Adrenal gland (tissue), 12 donors: ENCODE results near the gene SUFU. TPM values are rescaled to one million over a fixed set of nuclear protein-coding genes. Genes with fewer than 3 reads are reported as not detected.

Experiments used
- DNase-seq, 7 donors: peaks; one replicate each; pipeline ENCODE4 v3.0.0-alpha.2; 2019 to 2020
- H3K27ac ChIP-seq, 5 donors: fragments of 200-600 bp; sonication (generic) in 4 of 5; 1 replicate in 3 of 5; 2 replicates in 2 of 5; pipeline versions ENCODE4 v1.5.1 to v1.8.0; 2016 to 2020; ENCODE audit warnings: mild to moderate bottlenecking in 1 of 5
- H3K27me3 ChIP-seq: fragments of 200-600 bp; 2 replicates; pipeline ENCODE4 v1.8.0; 2021
- H3K36me3 ChIP-seq, 2 donors: fragments of 200-600 bp; replicated peaks in 1 of 2; 1 replicate in 1 of 2; 2 replicates in 1 of 2; pipeline versions ENCODE4 v1.5.1 to v1.8.0; 2018 to 2022
- H3K4me1 ChIP-seq, 2 donors: fragments of 200-600 bp; replicated peaks in 1 of 2; 1 replicate in 1 of 2; 2 replicates in 1 of 2; pipeline versions ENCODE4 v1.5.1 to v1.8.0; 2018 to 2021
- H3K4me3 ChIP-seq, 4 donors: fragments of 200-600 bp; sonication (generic) in 3 of 4; one replicate each; pipeline ENCODE4 v1.5.1; 2016 to 2018
- H3K9me3 ChIP-seq, 3 donors: fragments of 200-600 bp; sonication (generic) in 1 of 3; replicated peaks in 1 of 3; 1 replicate in 2 of 3; 2 replicates in 1 of 3; pipeline versions ENCODE4 v1.5.1 to v1.8.0; 2016 to 2021
- CTCF ChIP-seq, 6 experiments: fragments of 450-650 bp in 4 of 6; fragments of 200-600 bp in 2 of 6; sonication (generic) in 1 of 6; IDR thresholded peaks; 1 replicate in 5 of 6; 2 replicates in 1 of 6; pipeline versions ENCODE4 v1.5.1 to v1.8.0; 2016 to 2021; ENCODE audit warnings: antibody characterized with exemption in 6 of 6, mild to moderate bottlenecking in 2 of 6, moderate library complexity in 1 of 6
- POLR2A ChIP-seq, 2 donors: fragments of 450-650 bp; IDR thresholded peaks; one replicate each; pipeline ENCODE4 v1.6.1; 2017; ENCODE audit warnings: antibody characterized with exemption in 2 of 2, mild to moderate bottlenecking in 2 of 2, moderate library complexity in 1 of 2
- WGBS, 4 donors: extraction: QIAGEN DNeasy Blood & Tissue Kit in 2 of 4; methylation state at CpG; one replicate each; pipeline versions ENCODE4 v1.1.5 to v1.1.7; 2013 to 2017; 5-methylcytosine and 5-hydroxymethylcytosine counted together
- intact Hi-C, 2 donors: fragments of 100-400 bp; cut with DNase I; formaldehyde crosslinking; loops; one replicate each; pipeline versions ENCODE4 v1.14.1 to v1.15.0; 2022 to 2023
- polyA plus RNA-seq, 3 donors: library from polyadenylated mRNA; stranded (reverse); fragments of 200-250 nt in 2 of 3; fragments of 350-450 nt in 1 of 3; fragmentation: Illumina TruSeq in 1 of 3; extraction: RNeasy Lipid Tissue Mini Kit (QIAGEN cat#74804) in 1 of 3; gene quantifications; one replicate each; pipeline ENCODE4 v1.2.3, GENCODE V29; 2013 to 2014
- total RNA-seq, 9 donors: library from RNA; depleted of rRNA in 4 of 9; stranded (reverse); fragments of >200 nt in 4 of 9; fragments of 120-200 nt in 1 of 9; fragmentation: NEBNext Ultra II Directional in 1 of 9; extraction: Animal tissue kit (Norgen Biotek cat#: 25700) in 1 of 9; gene quantifications; one replicate each; pipeline versions ENCODE4 v1.1.0 to v1.2.4, GENCODE V29; 2013 to 2023
- donor health status: healthy with polysubstance abuse.
- donor health status: Bipolar disorder and iron deficiency.
- donor health status: DM: yes; HTN: yes; CAD: no.
- donor health status: DM: no; HTN: no; CAD: no.
- donor health status: DM: no; HTN: no; CAD: no.
- donor health status: DM: yes; HTN: yes; CAD: no.

The SUFU gene
- total and polyA plus RNA-seq, 12 donors, result 4.3 to 20.2 (median 11.1) TPM

GRCh38 chr10:102484021-102484420 is 19.8 kb upstream of the SUFU start:
- no peak for DNase-seq
- Histone ChIP-seq H3K4me1 (no peaks in the 10 kb centered on the region), H3K9me3 (no peaks in the 10 kb centered on the region), H3K27ac (no peak overlapping the region), H3K27me3 (no peaks in the 10 kb centered on the region), H3K4me3 (no peak overlapping the region), H3K36me3 (peaks cover 0 to 98% of the 10 kb centered on the region in 2 donors)
- intact Hi-C loops, result no loop called here
- 94 to 96% (median 95%) methylated on average over 13 of the region's 13 CpGs for WGBS, 4 donors
- TF ChIP-seq CTCF (IDR thresholded peaks at IDR 0.05) (no peak), POLR2A (IDR thresholded peaks at IDR 0.05) (no peak)

GRCh38 chr10:102485093-102485784 is 18.5 kb upstream of the SUFU start:
- no peaks in the 10 kb centered on the region for H3K27me3 ChIP-seq
- TF ChIP-seq POLR2A (IDR thresholded peaks at IDR 0.05) (no peak), CTCF (IDR thresholded peaks at IDR 0.05) (no peak)
- no peak overlapping the region for H3K4me3 ChIP-seq
- H3K27ac ChIP-seq, result no peak overlapping the region
- H3K9me3 ChIP-seq, result no peaks in the 10 kb centered on the region
- H3K36me3 ChIP-seq, result peaks cover 0 to 96% of the 10 kb centered on the region in 2 donors
- no peaks in the 10 kb centered on the region for H3K4me1 ChIP-seq
- WGBS, 4 donors, result 83 to 89% (median 85%) methylated on average over 11 to 18 of the region's 18 CpGs
- intact Hi-C loops, result no loop called here
- DNase-seq, result no peak

GRCh38 chr10:102491136-102491535 is 12.6 kb upstream of the SUFU start:
- Histone ChIP-seq H3K27ac (no peak overlapping the region), H3K36me3 (peaks cover 0 to 46% of the 10 kb centered on the region in 2 donors), H3K4me3 (no peak overlapping the region), H3K4me1 (peaks cover 0 to 17% of the 10 kb centered on the region in 2 donors), H3K27me3 (no peaks in the 10 kb centered on the region), H3K9me3 (no peaks in the 10 kb centered on the region)
- WGBS, 4 donors, result 86 to 91% (median 87%) methylated on average over 4 of the region's 4 CpGs
- no peak for TF ChIP-seq CTCF (IDR thresholded peaks at IDR 0.05)
- TF ChIP-seq POLR2A (IDR thresholded peaks at IDR 0.05), result no peak
- intact Hi-C loops, result no loop called here
- no peak for DNase-seq

- Histone ChIP-seq H3K9me3 (no peaks in the 10 kb centered on the region), H3K4me3 (no peak overlapping the region), H3K4me1 (peaks cover 0 to 17% of the 10 kb centered on the region in 2 donors), H3K27me3 (no peaks in the 10 kb centered on the region), H3K27ac (no peak overlapping the region), H3K36me3 (peaks cover 0 to 33% of the 10 kb centered on the region in 2 donors)
- no peak for DNase-seq
- WGBS, 4 donors, result 79 to 92% (median 85%) methylated on average over 7 of the region's 7 CpGs
- intact Hi-C loops, result no loop called here
- TF ChIP-seq CTCF (IDR thresholded peaks at IDR 0.05) (no peak), POLR2A (IDR thresholded peaks at IDR 0.05) (no peak)
Observed at GRCh38 chr10:102492344-102492939, 11.3 kb upstream of the SUFU start.
